Measurements from ENCODE around the gene ST6GALNAC2.

DNA sequence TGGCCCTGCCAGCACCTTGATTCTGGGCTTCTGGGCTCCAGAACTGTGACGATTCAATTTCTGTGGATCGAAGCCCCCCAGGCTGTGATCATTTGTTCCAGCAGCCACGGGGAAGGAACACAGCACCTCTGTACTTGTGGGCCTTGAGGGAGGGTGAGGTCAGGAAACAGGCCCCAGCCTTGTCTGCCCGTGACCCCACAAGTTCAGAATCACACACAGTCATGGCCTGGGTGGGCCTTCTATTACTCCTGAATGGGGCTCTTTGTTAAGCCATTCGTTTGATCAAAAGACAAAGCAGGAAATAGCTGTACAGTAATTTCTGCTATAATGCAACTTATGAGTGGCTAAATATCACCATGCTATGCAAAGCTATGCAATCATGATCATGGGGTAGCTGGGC lies 10.1 kb downstream of the ST6GALNAC2 start:
- TF ChIP-seq EZH2phosphoT487 (IDR thresholded peaks at IDR 0.05; ENCODE audit: borderline replicate concordance, low read length): no peak
- TF ChIP-seq, protein P1, sequence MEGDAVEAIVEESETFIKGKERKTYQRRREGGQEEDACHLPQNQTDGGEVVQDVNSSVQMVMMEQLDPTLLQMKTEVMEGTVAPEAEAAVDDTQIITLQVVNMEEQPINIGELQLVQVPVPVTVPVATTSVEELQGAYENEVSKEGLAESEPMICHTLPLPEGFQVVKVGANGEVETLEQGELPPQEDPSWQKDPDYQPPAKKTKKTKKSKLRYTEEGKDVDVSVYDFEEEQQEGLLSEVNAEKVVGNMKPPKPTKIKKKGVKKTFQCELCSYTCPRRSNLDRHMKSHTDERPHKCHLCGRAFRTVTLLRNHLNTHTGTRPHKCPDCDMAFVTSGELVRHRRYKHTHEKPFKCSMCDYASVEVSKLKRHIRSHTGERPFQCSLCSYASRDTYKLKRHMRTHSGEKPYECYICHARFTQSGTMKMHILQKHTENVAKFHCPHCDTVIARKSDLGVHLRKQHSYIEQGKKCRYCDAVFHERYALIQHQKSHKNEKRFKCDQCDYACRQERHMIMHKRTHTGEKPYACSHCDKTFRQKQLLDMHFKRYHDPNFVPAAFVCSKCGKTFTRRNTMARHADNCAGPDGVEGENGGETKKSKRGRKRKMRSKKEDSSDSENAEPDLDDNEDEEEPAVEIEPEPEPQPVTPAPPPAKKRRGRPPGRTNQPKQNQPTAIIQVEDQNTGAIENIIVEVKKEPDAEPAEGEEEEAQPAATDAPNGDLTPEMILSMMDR (IDR thresholded peaks at IDR 0.05; ENCODE audit: low read depth, low read length, poor library complexity, severe bottlenecking): no peak
